Posterior cingulate gyrus (tissue), 11 donors: ENCODE data around the gene TLE3.
A peak's percentile ranks its signal among the peaks of the same experiment; 100 is the strongest.
"Not testable (repeated sequence)": the region's sequence is repeated elsewhere in the genome, so short reads cannot be mapped to it uniquely, and the experiment has no call there.

Experiments
- DNase-seq, 10 donors: peaks; one replicate each; pipeline versions ENCODE4 v3.0.0 to v3.0.0-alpha.2; 2020 to 2021; ENCODE audit warnings: mixed read lengths in 3 of 10
- intact Hi-C: fragments of 100-400 bp; cut with DNase I; formaldehyde crosslinking; loops from one replicate; pipeline ENCODE4 v1.15.1; 2023

The TLE3 gene

GRCh38 chr15:70097321-70098152 is at the start of gene TLE3:
Gene TLE3 (minus strand): TSS chr15:70097917. CDS start chr15:70096798, 1,119 bp downstream.
- intact Hi-C loops: loop anchor here (5.0 kb wide), 1 partner anchor 520 kb away; no protein-coding TSS in a partner anchor
- peak; percentile 98 to 100 (median 99) for DNase-seq

DNA sequence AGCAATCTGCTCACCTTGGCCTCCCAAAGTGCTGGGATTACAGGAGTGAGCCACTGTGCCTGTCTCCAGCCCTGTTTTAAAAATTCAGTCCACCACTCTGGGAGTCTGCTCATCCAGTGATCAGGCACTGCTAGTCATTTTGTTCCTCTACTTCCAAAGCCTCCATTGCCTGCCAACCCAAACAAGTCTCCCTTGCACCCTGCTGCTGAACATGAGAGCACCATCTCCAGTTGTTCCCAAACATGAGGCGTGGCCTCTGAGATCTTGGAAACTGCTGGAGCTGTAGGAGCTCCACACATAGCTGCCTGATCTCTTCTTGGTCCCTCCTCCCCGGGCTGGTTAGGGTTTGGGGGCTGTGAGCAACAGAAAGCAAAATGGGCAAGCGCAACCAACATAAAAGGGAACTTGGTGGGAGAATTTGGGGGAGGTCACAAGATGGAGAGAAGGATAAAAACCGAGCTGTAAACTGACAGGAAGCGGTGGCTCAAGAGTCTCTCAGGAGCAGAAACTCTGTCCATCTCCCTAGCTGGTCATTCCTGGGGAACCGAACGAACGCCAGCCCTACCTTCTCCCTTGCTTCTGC is 49.6 kb upstream of the TLE3 start:
- DNase-seq: no peak
- intact Hi-C loops: no loop called here

DNA sequence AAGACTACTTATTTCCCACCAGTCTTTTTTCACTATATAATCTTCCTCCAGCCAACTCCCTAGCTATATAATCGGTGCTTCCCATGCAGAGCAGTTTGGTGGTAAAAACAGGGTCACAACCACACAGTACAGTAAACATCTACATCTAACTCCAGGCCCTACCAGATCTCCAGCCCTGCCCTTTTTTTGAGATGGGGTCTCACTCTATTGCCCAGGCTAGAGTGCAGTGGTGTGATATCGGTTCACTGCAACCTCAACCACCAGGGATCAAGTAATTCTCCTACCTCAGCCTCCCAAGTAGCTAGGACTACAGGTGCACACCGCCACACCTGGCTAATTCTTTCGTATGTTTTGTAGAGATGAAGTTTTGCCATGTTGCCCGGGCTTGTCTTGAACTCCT is 49.1 kb upstream of the TLE3 start:
- DNase-seq: no peak

GRCh38 chr15:70146162-70146561 is 48.4 kb upstream of the TLE3 start:
- intact Hi-C loops: no loop called here
- DNase-seq: no peak

More for the DNA sequence above, 49.1 kb upstream of the TLE3 start:
- intact Hi-C loops: no loop called here

- intact Hi-C loops: no loop called here
- no peak for DNase-seq
These were observed 47.5 kb upstream of the TLE3 start for GRCh38 chr15:70145261-70145660.

GRCh38 chr15:70142322-70143191 is 44.8 kb upstream of the TLE3 start:
- no peak for DNase-seq

DNA sequence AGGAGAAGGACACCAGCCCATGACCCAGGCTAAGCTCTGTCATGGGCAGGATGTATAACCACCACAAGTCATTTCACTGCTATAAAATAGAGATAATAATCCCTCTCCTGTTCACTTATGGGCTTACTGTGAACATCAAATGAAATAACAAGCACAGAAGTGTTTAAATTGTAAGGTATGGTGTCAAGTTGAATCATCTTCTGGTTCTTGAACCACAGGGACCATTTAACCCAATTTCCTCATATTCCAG is 44.3 kb upstream of the TLE3 start:
- DNase-seq: no peak
- intact Hi-C loops: no loop called here

More at GRCh38 chr15:70142322-70143191, 44.8 kb upstream of the TLE3 start:
- intact Hi-C loops: no loop called here

DNA sequence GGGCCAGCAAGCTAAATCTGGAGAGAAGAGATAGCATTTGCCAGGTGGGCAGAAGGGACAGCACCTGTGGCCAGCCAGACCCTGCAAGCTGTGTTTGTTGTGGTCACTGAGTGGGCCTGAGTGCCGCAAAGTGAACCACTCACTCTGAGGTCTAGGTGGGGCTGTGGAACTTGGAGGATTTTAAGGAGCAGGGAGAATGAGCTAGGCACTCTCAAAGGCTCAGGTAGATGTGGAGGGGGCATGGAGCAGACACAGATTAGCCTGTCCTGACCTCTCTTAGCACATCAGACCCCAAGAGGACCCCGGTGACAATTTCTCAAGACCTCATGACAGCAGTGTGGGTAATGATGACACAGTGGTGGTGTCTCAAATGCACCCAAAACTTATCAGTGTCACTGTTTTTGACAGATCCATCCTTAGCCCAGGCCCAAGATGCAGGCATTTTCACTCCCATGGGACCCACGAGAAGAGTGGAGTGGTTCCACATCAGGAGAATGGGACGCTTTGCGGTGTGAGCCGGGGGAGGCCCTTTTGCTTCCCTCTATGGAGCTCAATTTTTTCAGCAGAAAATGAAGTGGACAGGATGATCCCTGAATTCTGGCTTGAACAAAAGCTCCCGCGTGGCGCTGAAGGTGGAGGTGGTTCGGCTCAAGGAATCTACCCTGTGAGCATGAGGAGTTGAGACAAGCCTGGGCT is 43.8 kb upstream of the TLE3 start:
- intact Hi-C loops: no loop called here
- no peak for DNase-seq

DNA sequence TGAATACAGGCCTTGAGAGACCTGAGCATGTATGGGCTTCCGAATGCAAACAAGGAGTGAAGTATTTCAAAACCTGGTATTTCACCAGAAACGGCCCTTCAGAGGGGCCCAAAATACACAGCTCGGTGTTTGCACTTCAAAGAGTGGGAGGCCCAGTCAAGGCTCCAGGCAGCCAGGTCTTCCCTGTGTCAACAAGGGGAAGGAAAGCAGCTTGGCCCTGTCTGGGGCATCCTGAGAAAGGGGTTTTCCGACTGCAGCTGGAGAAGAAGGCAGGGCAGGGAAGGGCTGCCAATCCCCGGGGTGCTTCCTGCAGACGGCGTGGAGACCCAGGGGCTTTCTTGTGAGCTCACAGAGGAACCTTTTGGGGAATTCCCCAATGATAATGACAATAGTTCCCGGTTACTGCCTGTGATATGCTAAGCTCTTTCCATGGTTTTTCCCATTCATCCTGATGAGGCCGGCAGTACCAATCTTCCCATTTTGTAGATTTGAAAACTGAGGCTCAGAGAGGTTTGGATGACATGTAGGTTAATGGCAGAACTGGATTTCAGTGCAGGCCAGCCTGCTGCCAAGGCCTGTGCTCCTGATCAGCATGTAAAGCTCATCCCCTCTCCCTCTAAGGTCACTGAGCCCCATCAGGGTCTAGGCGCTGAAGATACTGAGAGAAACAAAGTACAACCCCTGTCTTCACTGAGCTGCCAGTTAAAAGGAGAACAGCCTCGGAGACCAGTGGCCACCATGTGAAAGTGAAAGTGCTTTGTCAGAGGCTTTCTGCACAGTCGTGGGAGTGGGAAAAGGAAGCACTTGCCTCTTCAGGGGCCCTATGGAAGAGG is 43.0 kb upstream of the TLE3 start:
- intact Hi-C loops: no loop called here
- no peak for DNase-seq

GRCh38 chr15:70140025-70140542 is 42.4 kb upstream of the TLE3 start:
- intact Hi-C loops: no loop called here
- DNase-seq: no peak

DNA sequence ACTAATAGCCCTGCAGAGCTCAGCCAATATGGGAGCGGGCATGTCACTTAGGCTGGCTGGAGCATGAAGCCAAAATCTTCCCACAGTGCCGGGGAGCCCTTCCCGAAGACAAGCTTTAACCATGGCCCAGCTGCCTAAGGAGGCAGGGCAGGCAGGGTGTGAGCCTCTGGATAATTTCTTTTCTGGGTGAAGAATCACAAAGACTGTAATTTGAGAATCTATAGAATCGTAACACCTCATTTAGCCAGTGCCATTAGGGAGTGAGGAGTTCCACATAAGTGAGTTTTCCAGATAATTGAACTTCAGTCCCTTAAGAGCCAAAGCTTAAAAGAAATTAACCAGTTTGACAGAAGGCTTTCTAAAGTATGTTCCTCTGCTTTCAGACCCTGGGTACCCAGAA is 40.2 kb upstream of the TLE3 start:
- DNase-seq: no peak
- intact Hi-C loops: no loop called here

DNA sequence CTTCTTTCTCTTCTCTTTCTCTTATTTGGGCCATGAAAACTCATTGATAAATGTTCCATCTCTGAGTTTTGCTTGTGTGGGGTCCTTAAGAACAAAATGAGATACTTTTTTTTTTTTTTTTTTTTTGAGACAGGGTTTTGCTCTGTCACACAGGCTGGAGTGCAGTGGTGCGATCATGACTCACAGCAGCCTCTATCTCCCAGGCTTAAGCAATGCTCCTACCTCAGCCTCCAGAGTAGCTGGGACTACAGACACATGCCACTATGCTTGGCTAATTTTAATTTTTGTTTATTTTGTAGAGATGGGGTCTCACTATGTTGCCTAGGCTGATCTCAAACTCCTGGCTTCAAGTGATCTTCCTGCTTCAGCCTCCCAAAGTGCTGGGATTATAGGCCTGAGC is 39.3 kb upstream of the TLE3 start:
- intact Hi-C loops: not testable (repeated sequence)

DNA sequence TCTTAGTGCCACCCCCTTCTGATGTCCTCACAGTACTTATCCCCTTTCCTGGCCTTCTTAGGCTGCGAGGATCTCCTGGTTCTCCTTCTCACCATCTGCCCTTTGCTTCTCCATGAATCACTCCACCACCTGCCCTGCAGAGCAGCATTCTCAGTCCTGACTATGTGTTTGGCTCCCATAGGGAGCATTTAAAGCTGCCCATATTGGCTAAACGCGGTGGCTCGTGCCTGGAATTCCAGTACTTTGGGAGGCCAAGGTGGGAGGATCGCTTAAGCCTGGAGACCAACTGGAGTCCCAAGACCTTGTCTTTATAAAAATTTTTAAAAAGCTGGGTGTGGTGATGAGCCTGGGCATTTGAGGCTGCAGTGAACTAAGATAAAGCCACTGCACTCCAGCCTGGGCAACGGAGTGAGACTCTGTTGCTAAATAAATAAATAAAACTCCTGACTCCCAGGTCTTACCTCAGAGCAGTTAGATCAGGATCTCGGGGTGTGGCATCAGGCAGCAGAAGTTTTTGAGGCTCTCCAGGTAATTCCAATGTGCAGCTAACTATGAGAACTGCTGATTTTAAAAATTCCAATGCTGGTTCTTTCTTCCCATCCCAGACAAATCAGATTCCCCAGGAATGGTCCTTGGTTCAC is 36.2 kb upstream of the TLE3 start:
- intact Hi-C loops: no loop called here
- no peak for DNase-seq

More for the DNA sequence above, 39.3 kb upstream of the TLE3 start:
- not testable (repeated sequence) for DNase-seq

- no peak for DNase-seq
- intact Hi-C loops: no loop called here
These were observed 35.6 kb upstream of the TLE3 start for GRCh38 chr15:70133296-70133695.

- intact Hi-C loops: no loop called here
- no peak for DNase-seq
These were observed 34.9 kb upstream of the TLE3 start for GRCh38 chr15:70132571-70132970.

DNA sequence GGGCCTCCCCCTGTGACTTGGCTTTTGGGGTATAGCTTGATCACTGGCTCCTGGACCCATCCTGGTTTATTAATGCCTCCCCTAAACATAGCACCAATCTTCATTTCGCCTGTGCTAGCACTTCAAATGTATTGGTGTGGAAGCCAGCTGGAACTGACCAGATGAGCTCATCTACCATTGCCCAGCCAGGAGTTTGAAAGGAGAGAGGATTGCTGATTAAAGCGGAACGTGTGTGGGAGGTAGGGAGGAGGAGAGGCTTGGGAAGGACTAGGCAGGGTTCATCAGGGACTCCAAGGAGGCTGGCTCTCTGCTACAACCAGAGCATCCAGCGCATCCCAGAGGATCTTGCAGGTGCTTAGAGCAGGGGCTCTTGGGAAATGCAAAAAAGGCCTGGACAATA is 34.4 kb upstream of the TLE3 start:
- intact Hi-C loops: no loop called here
- DNase-seq: no peak

- intact Hi-C loops: no loop called here
- DNase-seq: no peak
These were observed 30.9 kb upstream of the TLE3 start for GRCh38 chr15:70128414-70129140.

DNA sequence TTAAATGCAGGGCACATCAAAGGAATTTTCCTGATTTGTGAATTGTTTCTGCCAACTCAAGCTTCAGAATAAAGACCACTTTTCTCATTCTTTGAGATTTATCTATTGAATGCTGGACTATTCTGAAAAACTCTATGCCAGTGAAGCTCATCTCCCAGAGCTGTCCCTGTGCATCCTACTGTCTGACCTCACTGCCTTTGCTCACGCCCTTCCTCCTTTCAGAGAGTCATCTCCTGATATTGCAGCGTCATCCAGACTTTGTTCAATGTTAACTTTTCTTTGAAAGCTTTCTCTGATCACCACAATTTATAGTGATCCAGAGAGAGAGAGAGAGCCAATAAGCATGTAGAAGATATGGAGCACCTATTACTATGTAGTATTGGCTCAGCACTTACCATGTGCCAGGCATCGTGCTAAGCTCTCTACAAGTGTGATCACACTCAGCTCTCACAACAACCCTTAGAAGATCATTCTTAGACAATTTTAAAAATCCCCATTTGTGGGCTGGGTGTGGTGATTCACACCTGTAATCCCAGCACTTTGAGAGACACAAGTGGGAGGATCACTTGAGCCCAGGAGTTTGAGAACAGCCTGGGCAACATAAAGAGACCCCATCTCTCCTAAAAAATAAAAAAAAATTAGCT is 30.2 kb upstream of the TLE3 start:
- no peak for DNase-seq
- intact Hi-C loops: no loop called here
